Mucosa of descending colon (tissue), 3 donors: Measurements from ENCODE around the gene ANXA6. TPM values are rescaled to one million over a fixed set of nuclear protein-coding genes. Genes with fewer than 3 reads are reported as not detected.

Experiments
- ATAC-seq: fragments of 200-7000 bp; cut with Tn5 transposase; one replicate; pipeline ENCODE4 v1.9.1; 2020; ENCODE audit warnings: mild to moderate bottlenecking, moderate library complexity
- DNase-seq, 3 donors: peaks; one replicate each; pipeline ENCODE4 v3.0.0-alpha.2; 2020
- H3K36me3 ChIP-seq: fragments of 200-600 bp; one replicate; pipeline ENCODE4 v1.8.0; 2021; ENCODE audit warnings: low read depth, mild to moderate bottlenecking
- H3K4me1 ChIP-seq: fragments of 200-600 bp; one replicate; pipeline ENCODE4 v1.8.0; 2021; ENCODE audit warnings: low read depth, mild to moderate bottlenecking
- H3K4me3 ChIP-seq: fragments of 200-600 bp; one replicate; pipeline ENCODE4 v1.8.0; 2021; ENCODE audit warnings: mild to moderate bottlenecking
- H3K9me3 ChIP-seq: fragments of 200-600 bp; one replicate; pipeline ENCODE4 v1.8.0; 2021; ENCODE audit warnings: mild to moderate bottlenecking
- CTCF ChIP-seq: fragments of 200-600 bp; IDR thresholded peaks from one replicate; pipeline ENCODE4 v1.8.0; 2022; ENCODE audit warnings: antibody characterized with exemption, mild to moderate bottlenecking
- intact Hi-C, 2 donors: fragments of 100-400 bp; cut with DNase I in 1 of 2; cut with micrococcal nuclease in 1 of 2; formaldehyde crosslinking; loops; one replicate each; pipeline versions ENCODE4 v1.11.0 to v1.11.1; 2022; cut with DNase I, micrococcal nuclease
- total RNA-seq, 3 donors: library from RNA; stranded (reverse); fragmentation: NEBNext Ultra II Directional in 2 of 3; extraction: Animal tissue kit (Norgen Biotek cat#: 25700) in 2 of 3; gene quantifications; one replicate each; pipeline versions ENCODE4 v1.2.1 to v1.2.4, GENCODE V29; 2021 to 2023
- donor health status: DM: no; HTN: no; CAD: no; lungs with moderate emphysema.
- donor health status: DM: no; HTN: no; CAD: no.
- donor health status: DM: no; HTN: yes; CAD: no.

ANXA6 gene
- total RNA-seq, 3 donors from 2014 or later: 21.4 to 180 (median 68.0) TPM

- Histone ChIP-seq H3K36me3 (no peaks in the 10 kb centered on the region), H3K9me3 (no peaks in the 10 kb centered on the region), H3K4me1 (no peaks in the 10 kb centered on the region), H3K4me3 (no peak overlapping the region)
- intact Hi-C loops: loop anchor here in 1 of 2 donors (2.0 to 10.0 kb wide), 2 partner anchors 41 to 121 kb away; no protein-coding TSS in a partner anchor
- peak in 1 of 3 donors; percentile 70 for DNase-seq
- TF ChIP-seq CTCF: no peak
- peak; percentile 54 for ATAC-seq
Measured at GRCh38 chr5:151123897-151124751, 33.5 kb downstream of the ANXA6 start.

- H3K4me3 ChIP-seq: no peak overlapping the region
- intact Hi-C loops: loop anchor here in 1 of 2 donors (10.0 kb wide), 1 partner anchor 122 kb away; no protein-coding TSS in a partner anchor
- ATAC-seq (no peak), DNase-seq (no peak)
- no peaks in the 10 kb centered on the region for H3K9me3 ChIP-seq
- no peaks in the 10 kb centered on the region for H3K4me1 ChIP-seq
- TF ChIP-seq CTCF: no peak
- no peaks in the 10 kb centered on the region for H3K36me3 ChIP-seq
Measured at GRCh38 chr5:151122828-151123227, 34.8 kb downstream of the ANXA6 start.

- Histone ChIP-seq H3K4me1 (no peaks in the 10 kb centered on the region), H3K9me3 (no peaks in the 10 kb centered on the region), H3K36me3 (no peaks in the 10 kb centered on the region), H3K4me3 (no peak overlapping the region)
- no peak for TF ChIP-seq CTCF
- ATAC-seq (no peak), DNase-seq (no peak)
- intact Hi-C loops: loop anchor here in 1 of 2 donors (10.0 kb wide), 1 partner anchor 123 kb away; no protein-coding TSS in a partner anchor
Measured at GRCh38 chr5:151121665-151122064, 35.9 kb downstream of the ANXA6 start.

GRCh38 chr5:151121095-151121494, 36.5 kb downstream of the ANXA6 start:
- ATAC-seq (no peak), DNase-seq (no peak)
- Histone ChIP-seq H3K4me3 (no peak overlapping the region), H3K4me1 (no peaks in the 10 kb centered on the region), H3K9me3 (no peaks in the 10 kb centered on the region), H3K36me3 (no peaks in the 10 kb centered on the region)
- no peak for TF ChIP-seq CTCF
- intact Hi-C loops: loop anchor here in 1 of 2 donors (10.0 kb wide), 1 partner anchor 124 kb away; no protein-coding TSS in a partner anchor

- Histone ChIP-seq H3K4me3 (no peak overlapping the region), H3K36me3 (no peaks in the 10 kb centered on the region), H3K9me3 (no peaks in the 10 kb centered on the region), H3K4me1 (peaks cover 8% of the 10 kb centered on the region)
- intact Hi-C loops: loop anchor here in 1 of 2 donors (5.0 kb wide), 1 partner anchor 67 kb away; no protein-coding TSS in a partner anchor
- no peak for TF ChIP-seq CTCF
- DNase-seq (no peak), ATAC-seq (peak; percentile 52)
Measured at GRCh38 chr5:151118913-151119575, 38.5 kb downstream of the ANXA6 start.
